CD1c-positive myeloid dendritic cell (primary cell): ENCODE data around the gene CETN1.

Experiments
- DNase-seq: peaks from one replicate; pipeline ENCODE4 v3.0.0-alpha.2; 2016; ENCODE audit errors: extremely low spot score

Gene CETN1

GRCh38 chr18:623761-624620, 43.8 kb downstream of the CETN1 start:
- peak; percentile 58 for DNase-seq

DNA sequence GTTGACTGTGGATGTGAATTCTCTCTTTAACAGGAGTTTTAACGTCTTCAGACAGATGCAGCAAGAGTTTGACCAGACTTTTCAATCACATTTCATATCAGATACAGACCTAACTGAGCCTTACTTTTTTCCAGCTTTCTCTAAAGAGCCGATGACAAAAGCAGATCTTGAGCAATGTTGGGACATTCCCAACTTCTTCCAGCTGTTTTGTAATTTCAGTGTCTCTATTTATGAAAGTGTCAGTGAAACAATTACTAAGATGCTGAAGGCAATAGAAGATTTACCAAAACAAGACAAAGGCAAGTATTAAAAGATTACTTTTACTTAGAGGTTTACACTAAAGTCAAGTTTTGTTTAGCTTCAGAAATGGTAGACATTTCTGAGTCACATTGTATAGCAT, 47.1 kb downstream of the CETN1 start:
- no peak for DNase-seq

DNA sequence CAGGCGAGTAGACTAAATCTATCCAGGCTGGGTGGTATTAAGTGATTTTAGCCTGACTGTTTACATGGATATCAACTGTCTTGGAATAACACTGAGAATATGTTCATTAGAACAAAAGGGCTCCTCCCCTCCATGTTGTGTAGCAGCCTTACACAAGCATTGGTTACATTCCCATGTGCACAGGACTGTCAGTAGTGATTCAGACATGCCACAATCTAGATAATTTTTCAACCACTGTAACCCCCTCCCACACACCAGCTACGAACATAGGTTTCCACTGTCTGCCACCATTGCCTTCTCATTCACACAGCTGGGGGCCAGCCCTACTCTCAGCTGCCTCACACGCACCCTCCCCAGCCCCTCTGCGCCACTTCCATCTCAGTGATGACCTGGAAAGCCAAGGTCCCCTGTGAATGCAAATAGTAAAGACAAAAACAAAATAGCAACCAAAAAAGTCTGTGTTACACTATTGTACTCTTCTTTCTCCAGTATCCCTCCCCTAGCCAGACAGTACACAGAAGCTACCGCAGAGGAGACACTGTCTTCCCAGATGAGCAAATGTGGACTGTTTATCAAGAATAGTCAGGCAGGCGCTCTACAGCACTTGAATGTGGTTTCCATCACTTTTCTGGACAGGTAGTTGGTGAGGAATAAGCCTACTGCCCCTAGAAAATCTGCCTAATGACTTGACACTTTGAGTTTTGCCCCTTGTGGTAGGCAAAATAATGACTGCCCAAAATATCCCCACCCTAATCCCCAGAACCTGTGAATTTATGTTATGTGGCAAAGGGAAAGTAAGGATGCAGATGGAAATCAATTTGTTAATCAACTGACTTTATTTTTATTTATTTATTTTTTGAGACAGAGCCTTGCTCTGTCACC, 49.3 kb downstream of the CETN1 start:
- no peak for DNase-seq

- no peak for DNase-seq
Measured at GRCh38 chr18:631560-631959, 51.4 kb downstream of the CETN1 start.
